Umbilical cord (tissue), 2 donors: ENCODE measurements around the gene CHN1. TPM values are rescaled to one million over a fixed set of nuclear protein-coding genes. Genes with fewer than 3 reads are reported as not detected.

Experiments
- DNase-seq: peaks from one replicate; pipeline ENCODE4 v3.0.0-alpha.2; 2015; ENCODE audit warnings: low spot score
- total RNA-seq: library from RNA; depleted of rRNA; stranded (reverse); fragments of >200 nt; gene quantifications from one replicate; pipeline ENCODE4 v1.2.3, GENCODE V29; 2014; ENCODE audit warnings: low replicate concordance; ENCODE audit not compliant: insufficient read depth

CHN1 gene
- total RNA-seq, 1 donor from 2014 or later: 46.0 TPM

DNA sequence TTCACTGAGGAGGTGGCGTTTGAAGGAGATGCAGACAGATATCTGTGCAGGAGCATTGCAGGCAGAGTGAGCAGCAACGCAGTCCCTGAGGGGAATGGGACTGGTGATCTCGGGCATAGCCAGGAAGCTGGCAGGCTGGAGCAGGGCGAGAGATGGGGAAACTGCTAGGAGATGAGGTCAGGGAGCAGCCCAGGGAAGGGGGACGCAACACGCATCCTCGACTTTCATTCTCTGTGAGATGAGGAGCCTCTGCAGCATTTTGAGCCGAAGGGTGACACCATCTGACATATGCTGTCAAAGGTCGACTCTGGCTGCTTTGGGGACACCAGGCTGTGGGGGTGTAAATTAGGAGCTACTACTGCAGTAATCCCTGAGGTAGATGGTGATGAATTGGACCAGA is 236.6 kb downstream of the CHN1 start:
- no peak for DNase-seq

DNA sequence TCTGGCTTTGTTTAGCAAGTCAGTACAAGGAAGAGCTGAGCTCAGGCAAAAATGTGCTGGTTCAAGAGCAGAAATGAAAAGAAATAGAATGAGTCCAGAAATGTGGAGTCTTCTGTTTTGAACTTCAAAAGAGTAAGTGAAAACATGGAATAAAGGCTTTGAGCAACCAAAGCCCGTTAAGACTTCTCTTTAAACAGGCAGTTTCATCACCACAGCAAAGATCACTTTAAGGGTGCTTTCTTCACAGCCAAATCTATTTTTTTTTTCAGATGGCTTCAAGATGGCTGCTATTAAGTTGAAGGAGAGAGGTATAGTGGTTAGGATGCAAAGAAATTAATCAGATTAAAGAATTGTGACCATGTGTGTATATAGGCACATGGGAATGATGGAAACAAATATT is 238.9 kb downstream of the CHN1 start:
- DNase-seq: no peak

DNA sequence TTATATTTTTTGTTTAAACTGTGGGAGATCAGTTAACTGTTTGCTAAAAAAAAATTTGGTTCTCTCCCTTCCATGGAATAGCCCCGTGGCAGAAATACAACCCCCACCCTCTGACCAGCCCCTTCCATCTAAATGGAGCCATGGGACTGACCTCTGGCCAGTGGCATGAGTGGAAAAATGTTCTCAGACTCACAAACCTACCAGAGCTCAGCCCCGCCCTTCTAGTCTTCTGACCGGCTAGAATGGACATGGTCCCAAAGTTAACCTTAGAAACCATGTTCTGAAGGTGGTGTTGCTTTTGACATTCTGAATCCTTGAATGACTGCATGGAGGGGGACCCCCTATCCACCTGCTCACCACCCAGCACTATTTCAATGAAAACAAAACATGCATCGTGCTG is 239.6 kb downstream of the CHN1 start:
- no peak for DNase-seq

DNA sequence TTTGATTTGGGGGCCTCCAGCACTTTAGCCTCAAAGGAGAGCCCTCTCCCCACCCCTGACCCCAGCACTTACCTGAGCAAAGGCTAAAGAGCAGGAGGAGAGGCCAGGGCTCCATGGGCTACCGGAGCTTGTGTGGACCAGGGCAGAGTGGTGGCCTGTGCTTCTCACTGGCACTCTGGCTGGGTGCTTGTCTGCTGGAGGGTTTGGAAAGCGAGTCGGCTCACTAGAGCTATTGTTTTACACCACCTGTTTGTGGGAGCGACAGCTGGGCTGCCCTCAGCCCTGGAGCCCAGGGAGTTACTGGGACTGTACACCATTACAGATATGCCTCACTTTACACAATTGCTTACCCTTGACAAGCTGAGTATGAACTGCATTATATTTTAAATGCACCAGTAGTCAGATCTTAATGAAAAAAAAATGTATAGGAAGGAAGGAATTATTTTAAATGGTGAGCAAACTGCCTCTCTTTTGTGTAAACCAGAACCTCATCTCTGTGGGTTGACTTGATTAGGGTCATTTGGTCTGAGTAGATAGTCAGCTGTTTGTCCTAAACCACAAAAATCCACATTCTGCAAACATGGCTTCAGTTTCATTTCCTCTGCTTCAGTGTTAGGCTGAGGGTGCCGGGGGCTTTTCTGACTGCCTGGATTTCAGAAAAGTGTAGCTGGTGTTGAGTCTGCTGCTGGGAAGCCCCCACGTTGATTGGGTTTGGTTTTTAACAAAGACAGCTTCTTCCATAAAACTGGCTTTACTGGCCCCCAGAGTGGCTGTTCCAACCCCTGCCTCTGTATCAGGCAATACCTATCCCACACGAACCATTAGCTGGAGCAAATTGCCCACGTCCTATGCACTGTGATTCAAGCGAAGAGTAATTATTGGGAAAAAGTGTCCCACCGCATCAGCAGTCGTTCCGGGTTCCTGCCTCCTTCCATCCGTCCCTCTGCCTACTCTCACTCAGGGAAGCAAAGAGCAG is 240.6 kb downstream of the CHN1 start, which contains the start of gene CHRNA1:
CHRNA1 (minus strand) TSS at position 193 of the 976 bp plus-strand sequence; CDS start at position 115, 78 bp downstream.
- no peak for DNase-seq

DNA sequence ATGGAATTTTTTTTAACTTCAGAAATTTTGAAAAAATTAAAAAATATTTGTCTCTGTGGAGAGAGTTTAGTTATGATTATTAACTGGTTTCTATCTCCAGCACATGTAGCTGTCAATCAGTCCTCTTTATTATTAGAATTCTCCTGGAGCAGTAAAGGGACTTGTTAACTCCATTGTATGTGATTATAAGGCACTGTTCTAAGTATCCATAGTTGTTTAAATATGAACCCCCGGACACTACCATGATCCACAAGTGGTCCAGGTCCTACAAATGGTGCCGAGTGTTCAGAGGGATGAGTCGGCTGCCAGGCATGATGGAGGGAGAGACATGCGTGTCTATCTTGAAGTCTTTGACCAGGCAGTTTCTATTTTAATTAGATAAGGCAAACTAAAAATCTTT is 241.4 kb downstream of the CHN1 start:
- no peak for DNase-seq

DNA sequence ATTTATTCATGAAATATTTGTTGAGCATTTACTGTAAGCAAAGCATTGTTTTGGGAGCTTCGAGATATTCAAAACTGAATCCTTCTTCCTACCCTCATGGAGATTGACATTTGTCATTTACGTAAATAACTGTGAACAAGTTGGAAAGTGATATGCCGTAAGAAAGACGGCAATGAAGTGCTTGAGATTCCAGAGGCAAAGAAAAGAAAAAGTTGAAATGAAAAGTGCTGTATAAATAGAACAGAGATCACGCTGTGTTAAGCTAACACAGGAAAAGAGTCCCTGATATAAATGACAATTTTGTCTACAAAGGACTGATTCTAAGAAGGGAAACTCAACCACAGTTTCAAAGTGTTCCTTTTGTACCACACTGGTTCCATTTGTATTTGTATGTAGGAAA is 242.7 kb downstream of the CHN1 start:
- no peak for DNase-seq

DNA sequence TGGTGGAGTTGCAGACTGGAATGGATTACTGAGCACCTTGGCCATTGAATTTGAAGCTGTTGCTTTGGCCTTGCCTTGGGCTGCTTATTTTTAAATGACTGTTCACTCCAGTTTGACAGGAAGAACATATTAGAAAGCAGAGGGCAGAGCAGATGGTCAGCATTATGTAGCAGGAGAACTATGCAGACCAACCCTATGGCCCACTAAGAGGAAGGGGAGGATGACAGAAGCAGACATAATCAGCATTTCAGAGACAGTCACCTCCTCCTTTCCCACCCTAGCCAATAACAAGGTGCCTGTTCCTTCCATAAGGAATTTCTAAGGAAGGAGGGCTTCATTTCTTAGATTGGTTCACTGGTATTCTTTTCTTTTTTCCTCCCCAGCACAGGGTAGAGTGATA is 243.3 kb downstream of the CHN1 start:
- no peak for DNase-seq

DNA sequence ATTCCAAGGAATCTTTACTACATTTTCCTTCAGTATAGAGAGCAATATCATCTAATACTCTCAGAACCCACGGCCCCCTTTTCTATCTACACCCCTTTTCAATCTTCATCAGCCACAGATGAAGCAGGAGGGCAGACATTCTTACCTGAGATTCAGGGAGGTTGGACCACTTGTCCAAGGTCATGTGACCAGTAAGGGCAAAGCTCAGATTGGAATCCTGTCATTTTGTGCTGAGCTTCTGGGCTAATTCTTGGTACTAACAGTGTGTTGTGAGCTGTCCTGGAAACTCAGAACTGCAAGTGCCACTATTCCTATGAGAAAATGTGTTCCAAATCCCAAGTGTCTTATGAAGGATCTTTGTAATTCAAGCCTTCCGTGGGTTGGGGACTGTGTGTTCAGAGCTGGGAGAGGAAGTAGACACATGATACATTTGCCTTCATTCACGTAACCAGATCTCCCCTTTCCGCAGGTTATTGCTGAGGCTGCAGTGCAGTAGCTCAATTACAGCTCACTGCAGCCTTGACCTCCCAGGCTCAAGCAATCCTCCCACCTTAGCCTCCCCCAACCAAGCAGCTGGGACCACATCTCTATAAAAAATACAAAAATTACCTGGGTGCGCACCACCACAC is 244.2 kb downstream of the CHN1 start:
- DNase-seq: no peak

DNA sequence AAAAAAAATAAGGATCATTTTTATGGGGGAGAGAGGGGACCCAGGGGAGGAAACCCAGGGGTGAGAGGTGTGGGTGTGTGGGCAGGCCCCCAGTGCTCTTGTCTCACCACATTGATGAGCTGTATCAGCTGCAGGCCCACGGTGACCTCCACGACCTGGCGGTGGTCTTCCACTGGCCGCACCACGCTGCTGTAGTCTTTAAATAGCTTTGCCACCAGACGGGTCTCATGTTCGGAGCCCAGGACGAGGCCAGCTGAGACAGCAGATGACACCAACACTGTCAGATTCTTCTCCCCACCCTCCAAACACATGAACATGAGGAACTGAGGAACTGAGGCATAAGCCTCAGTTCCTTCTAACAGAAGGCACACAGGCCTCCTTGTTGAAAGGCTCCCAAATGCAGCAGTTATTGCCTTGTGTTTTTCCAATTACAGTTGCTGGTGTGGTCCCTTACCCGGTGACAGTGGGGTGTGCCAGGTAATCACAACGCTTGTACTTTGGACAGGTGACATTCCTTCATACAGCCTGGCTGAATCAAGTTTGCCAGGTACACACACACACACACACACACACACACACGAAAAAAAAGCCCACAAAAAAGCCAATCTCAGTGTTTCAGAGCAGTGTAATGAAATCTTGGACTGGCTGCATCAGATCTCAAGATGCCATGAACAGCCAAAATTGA is 245.7 kb downstream of the CHN1 start:
- no peak for DNase-seq

DNA sequence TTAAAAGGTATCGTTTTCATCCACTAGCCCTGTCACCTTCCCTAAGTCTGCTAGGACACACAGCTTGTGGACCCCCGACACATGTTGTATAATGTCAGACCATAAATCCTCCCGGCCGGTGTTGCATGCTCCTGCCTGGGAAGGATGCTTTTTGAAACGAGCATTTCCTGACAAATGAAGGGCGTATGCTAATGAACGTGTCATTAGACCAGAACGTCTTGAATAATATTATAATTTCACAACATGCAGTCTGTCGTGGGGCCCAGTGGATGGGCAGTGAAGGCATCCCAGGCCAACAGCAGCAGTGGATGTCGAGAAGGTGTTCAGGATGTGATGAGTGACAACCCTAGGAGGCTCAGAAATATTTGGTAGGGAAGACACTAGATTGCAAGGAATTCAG is 248.4 kb downstream of the CHN1 start:
- no peak for DNase-seq

DNA sequence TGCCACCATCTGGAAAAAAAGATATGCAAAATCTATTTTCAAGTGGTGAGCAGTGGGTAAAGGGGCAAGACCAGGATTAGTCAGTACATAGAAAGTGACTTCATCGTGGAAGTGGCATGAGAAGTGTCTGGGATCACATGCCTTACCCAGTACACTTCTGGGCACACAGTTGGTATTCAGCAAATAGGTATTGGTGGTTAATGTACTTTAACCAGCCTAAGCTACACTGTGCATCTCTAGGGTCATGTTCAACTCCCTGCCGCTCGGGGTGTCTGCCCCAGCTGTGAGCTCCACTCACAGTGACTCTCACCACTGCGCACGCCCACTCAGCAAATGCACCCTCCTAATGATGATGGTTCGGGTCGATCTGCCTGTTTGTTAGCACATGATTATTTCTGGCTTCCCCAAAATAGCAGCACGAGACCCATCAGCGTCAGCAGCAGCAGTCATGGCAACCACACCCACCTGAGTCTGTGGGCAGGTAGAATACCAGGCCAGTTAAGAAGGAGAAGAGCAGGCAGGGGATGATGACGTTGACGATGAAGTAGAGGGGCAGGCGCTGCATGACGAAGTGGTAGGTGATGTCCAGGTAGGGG is 252.0 kb downstream of the CHN1 start:
- DNase-seq: no peak

DNA sequence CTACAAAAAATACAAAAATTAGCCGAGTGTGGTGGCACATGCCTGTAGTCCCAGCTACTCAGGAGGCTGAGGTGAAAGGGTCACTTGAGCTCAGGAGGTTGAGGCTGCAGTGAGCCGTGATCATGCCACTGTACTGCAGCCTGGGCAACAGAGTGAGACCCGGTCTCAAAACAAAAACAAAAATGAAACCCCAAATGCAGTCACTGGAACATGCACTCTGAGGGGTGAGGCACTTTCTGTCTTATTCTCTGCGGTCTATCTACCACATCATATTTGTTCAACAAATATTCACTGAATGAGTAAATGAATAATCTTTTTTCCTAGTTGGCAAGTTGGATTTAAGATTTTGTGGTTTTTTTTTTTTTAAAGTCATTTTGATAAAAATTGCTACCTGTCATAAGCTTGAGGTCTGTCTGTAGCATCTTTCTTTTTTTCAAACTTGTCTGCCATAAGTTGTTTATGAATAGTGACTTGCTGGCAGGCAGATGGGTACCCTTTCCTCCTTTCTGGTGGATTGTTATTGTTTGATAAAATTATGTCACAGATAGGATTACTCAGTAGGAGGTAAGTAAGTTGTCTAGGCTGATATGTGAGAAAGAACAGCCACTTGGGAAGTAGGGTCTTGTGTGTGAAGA is 252.7 kb downstream of the CHN1 start:
- no peak for DNase-seq

DNA sequence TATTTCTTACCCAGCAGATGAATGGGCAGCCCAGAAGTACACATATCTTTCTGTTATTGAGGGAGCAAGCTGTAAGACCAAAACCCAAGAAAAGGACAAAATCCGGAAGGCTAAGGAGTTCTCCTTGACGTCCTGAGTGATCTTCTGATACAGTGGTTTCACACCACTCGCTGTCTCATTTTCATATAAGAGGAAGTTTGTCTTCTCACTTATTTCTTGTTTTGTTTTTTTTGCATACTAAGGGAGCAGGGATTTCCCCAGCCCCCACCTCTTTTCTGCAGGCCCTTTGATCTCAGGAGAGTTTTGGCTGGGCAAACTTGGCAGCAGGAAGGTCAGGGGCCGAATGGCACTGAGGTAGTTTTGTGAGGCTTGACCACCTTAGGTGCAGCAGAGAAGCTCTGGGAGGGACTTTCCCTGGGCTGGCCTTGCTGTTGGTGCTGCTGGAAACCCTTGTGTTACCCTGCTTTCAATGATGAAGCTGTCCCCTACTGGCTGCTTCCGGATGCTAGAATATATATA is 254.2 kb downstream of the CHN1 start:
- no peak for DNase-seq

DNA sequence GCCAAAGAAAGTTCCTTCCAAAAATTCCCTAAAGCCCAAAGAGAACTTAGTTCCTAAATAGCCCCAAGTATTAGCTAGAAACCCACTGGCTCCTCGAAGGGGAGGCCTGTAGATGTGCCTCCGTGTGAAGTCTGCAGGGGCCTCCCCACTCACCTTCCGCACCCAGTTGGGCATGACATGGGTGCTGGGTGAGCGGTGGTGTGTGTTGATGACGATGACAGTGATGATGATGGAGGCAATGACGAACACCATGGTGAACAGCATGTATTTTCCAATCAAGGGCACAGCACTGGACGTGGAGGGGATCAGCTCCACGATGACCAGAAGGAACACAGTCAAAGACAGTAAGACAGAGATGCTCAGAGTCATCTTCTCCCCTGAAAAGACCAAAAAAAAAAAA is 255.4 kb downstream of the CHN1 start:
- DNase-seq: no peak

DNA sequence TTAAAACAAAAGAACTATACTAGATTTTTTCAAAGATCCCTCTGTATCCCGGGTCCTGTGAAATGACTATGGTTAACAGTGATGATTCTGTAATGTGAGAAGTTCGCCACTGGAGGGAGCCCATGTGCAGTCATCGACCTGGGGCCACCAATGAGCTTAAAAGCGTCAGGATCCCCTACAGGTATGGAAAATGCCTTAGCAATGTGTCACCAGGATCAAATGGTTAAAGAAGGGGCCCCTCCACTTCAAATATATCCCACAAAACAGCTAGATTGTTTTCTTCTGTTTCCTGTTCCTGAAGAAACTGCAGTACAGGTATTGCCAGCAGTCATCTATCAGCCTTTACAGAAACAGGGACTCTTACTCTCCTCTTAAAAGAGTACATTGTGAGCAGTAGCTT is 256.2 kb downstream of the CHN1 start:
- peak; percentile 63 for DNase-seq

Other genes starting within 250 kb of the CHN1 start
- 3.9 TPM for gene CHRNA1, start 240.9 kb downstream of the CHN1 start, total RNA-seq
- gene ATF2, start 162.8 kb upstream of the CHN1 start, total RNA-seq: 48.2 TPM
- 64.3 TPM for gene ATP5MC3, start 176.3 kb upstream of the CHN1 start, total RNA-seq